Pancreas (tissue), 8 donors: ENCODE measurements around the gene UTY. TPM values are rescaled to one million over a fixed set of nuclear protein-coding genes. Genes with fewer than 3 reads are reported as not detected.

Source experiments
- polyA plus RNA-seq, 2 donors: library from polyadenylated mRNA; stranded (reverse); fragments of 200-250 nt; gene quantifications; one replicate each; pipeline ENCODE4 v1.2.3, GENCODE V29; 2013
- total RNA-seq, 6 donors: library from RNA; stranded (reverse); fragmentation: NEBNext Ultra II Directional in 4 of 6; extraction: Animal tissue kit (Norgen Biotek cat#: 25700) in 4 of 6; gene quantifications; one replicate each; pipeline versions ENCODE4 v1.2.1 to v1.2.4, GENCODE V29; 2021 to 2023
- donor health status: healthy with polysubstance abuse.
- donor health status: DM: no; HTN: no; CAD: no; lungs with moderate emphysema.
- donor health status: DM: no; HTN: no; CAD: no.
- donor health status: Bipolar disorder and iron deficiency.
- donor health status: DM: yes; HTN: yes; CAD: no.
- donor health status: DM: no; HTN: no; CAD: no.
- donor health status: DM: no; HTN: no; CAD: no.
- donor health status: DM: yes; HTN: yes; CAD: no.

The UTY gene
- total and polyA plus RNA-seq, 8 donors, result 0.09 to 12.0 (median 2.7) TPM; not detected in 5

Other genes with a start within 250 kb of the UTY start
- gene TMSB4Y, start 223.9 kb upstream of the UTY start, total RNA-seq, result 1 to 10 TPM in 1 of 6 donors, not detected in 5; 1.0 TPM
- 1 to 10 TPM in 1 of 2 donors, not detected in 1; 1.3 TPM for gene TMSB4Y, start 223.9 kb upstream of the UTY start, polyA plus RNA-seq